Measurements from ENCODE around the gene MEGF6.
A peak's percentile ranks its signal among the peaks of the same experiment; 100 is the strongest.
"Not testable (repeated sequence)": the region's sequence is repeated elsewhere in the genome, so short reads cannot be mapped to it uniquely, and the experiment has no call there.

Gene MEGF6

GRCh38 chr1:3577711-3578432 is 33.4 kb downstream of the MEGF6 start:
- Histone ChIP-seq H3K4me3 (ENCODE audit: severe bottlenecking) (no peak overlapping the region), H3K36me3 (ENCODE audit: low read depth) (no peaks in the 10 kb centered on the region), H3K4me1 (ENCODE audit: insufficient read depth, poor library complexity, severe bottlenecking) (no peaks in the 10 kb centered on the region), H3K27ac (ENCODE audit: poor library complexity, severe bottlenecking) (no peak overlapping the region), H3K27me3 (ENCODE audit: insufficient read depth, poor library complexity, severe bottlenecking) (no peaks in the 10 kb centered on the region), H3K9me3 (ENCODE audit: severe bottlenecking) (no peaks in the 10 kb centered on the region)
- TF ChIP-seq, protein P1, sequence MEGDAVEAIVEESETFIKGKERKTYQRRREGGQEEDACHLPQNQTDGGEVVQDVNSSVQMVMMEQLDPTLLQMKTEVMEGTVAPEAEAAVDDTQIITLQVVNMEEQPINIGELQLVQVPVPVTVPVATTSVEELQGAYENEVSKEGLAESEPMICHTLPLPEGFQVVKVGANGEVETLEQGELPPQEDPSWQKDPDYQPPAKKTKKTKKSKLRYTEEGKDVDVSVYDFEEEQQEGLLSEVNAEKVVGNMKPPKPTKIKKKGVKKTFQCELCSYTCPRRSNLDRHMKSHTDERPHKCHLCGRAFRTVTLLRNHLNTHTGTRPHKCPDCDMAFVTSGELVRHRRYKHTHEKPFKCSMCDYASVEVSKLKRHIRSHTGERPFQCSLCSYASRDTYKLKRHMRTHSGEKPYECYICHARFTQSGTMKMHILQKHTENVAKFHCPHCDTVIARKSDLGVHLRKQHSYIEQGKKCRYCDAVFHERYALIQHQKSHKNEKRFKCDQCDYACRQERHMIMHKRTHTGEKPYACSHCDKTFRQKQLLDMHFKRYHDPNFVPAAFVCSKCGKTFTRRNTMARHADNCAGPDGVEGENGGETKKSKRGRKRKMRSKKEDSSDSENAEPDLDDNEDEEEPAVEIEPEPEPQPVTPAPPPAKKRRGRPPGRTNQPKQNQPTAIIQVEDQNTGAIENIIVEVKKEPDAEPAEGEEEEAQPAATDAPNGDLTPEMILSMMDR (IDR thresholded peaks at IDR 0.05; ENCODE audit: poor library complexity, severe bottlenecking): no peak
- ATAC-seq (ENCODE audit: low read depth) (no peak), DNase-seq (ENCODE audit: low spot score) (no peak)

DNA sequence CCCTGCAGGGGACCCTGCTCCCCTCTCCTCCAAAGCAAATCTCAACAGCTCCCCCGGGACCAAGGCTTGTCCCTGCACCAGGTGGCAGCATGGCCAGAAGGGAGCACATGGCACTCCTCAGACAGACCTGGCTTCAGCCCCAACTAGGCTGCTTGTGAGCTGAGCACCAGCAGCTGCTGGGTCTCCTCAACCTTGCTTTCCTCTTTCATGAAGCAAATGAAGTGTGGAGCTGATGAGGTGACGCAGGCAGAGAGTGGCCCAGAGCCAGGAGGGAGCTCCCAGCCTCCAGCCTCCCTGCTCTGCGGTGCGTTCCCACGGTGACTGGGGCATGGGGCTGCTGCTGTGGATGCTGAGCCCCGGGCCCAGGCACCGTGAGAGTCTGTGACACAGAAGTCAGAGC is 34.0 kb downstream of the MEGF6 start:
- TF ChIP-seq, protein P1 (IDR thresholded peaks at IDR 0.05; ENCODE audit: poor library complexity, severe bottlenecking): no peak
- DNase-seq (ENCODE audit: low spot score): no peak
- H3K4me3 ChIP-seq (ENCODE audit: severe bottlenecking): no peak overlapping the region

DNA sequence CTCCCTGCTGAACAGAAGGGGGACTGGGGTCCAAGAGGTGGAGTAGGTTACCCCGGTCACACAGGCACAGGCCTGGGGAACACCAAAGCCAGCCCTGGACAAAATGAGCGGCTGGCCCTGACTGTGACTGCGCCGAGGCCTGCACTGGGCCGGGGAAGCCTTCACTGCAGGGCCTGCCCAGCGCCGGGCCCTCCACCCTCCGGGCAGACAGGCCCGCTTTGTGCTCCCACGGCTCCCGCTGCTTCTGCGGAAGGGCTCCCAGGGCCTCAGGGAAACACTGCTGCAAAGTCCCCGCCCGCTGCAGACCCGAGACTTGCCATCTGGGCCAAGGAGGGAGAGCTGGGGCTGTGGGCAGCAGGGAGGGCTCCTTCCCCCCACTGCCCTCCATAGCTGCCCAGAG is 35.3 kb downstream of the MEGF6 start:
- H3K9me3 ChIP-seq (ENCODE audit: severe bottlenecking): no peaks in the 10 kb centered on the region
- DNase-seq (ENCODE audit: low spot score) (no peak), ATAC-seq (ENCODE audit: low read depth) (no peak; the same call in 2 of the 3 replicates)
- TF ChIP-seq, protein P1 (IDR thresholded peaks at IDR 0.05; ENCODE audit: poor library complexity, severe bottlenecking): no peak
- H3K27me3 ChIP-seq (ENCODE audit: insufficient read depth, poor library complexity, severe bottlenecking): no peaks in the 10 kb centered on the region
- no peak overlapping the region for H3K4me3 ChIP-seq (ENCODE audit: severe bottlenecking)
- H3K36me3 ChIP-seq (ENCODE audit: low read depth): no peaks in the 10 kb centered on the region
- H3K27ac ChIP-seq (ENCODE audit: poor library complexity, severe bottlenecking): no peak overlapping the region
- H3K4me1 ChIP-seq (ENCODE audit: insufficient read depth, poor library complexity, severe bottlenecking): no peaks in the 10 kb centered on the region

More for the DNA sequence above, 34.0 kb downstream of the MEGF6 start:
- no peak overlapping the region for H3K27ac ChIP-seq (ENCODE audit: poor library complexity, severe bottlenecking)
- ATAC-seq (ENCODE audit: low read depth): no peak
- H3K36me3 ChIP-seq (ENCODE audit: low read depth): no peaks in the 10 kb centered on the region
- H3K9me3 ChIP-seq (ENCODE audit: severe bottlenecking): no peaks in the 10 kb centered on the region
- no peaks in the 10 kb centered on the region for H3K27me3 ChIP-seq (ENCODE audit: insufficient read depth, poor library complexity, severe bottlenecking)
- H3K4me1 ChIP-seq (ENCODE audit: insufficient read depth, poor library complexity, severe bottlenecking): no peaks in the 10 kb centered on the region

DNA sequence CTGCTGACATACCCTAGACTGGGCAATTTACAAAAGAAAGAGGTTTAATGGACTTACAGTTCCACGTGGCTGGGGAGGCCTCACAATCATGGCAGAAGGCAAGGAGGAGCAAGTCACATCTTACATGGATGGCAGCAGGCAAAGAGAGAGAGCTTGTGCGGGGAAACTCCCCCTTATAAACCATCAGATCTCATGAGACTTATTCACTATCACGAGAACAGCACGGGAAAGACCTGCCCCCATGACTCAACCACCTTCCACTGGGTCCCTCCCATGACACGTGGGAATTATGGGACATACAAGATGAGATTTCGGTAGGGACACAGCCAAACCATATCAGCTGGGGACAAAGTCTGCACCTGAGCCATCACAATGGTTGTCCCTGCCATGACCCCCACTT is 35.8 kb downstream of the MEGF6 start:
- H3K4me1 ChIP-seq (ENCODE audit: insufficient read depth, poor library complexity, severe bottlenecking); H3K36me3 ChIP-seq (ENCODE audit: low read depth); H3K27ac ChIP-seq (ENCODE audit: poor library complexity, severe bottlenecking); DNase-seq (ENCODE audit: low spot score); ATAC-seq (ENCODE audit: low read depth); H3K27me3 ChIP-seq (ENCODE audit: insufficient read depth, poor library complexity, severe bottlenecking); H3K4me3 ChIP-seq (ENCODE audit: severe bottlenecking); H3K9me3 ChIP-seq (ENCODE audit: severe bottlenecking): not testable (repeated sequence)

DNA sequence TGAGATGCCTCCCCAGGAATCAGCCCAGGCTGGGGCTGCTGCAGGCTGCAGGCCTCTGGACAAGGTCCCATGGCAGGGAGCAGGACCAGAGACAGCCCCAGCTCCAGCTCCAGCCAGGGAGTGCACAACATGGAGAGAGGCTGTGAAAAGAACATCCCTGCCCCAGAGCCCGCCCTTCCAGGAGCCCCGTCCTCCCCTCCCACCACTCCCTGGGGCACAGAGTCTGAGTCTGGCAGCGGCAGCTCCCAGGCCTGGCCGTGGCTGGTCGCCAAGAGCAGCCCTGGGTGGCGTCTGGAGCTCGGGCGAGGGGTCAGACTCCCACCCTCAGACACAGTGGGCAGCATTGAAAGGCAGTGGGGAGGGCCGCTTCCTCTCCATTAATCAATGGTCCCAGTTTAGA is 37.8 kb downstream of the MEGF6 start:
- H3K36me3 ChIP-seq (ENCODE audit: low read depth): no peaks in the 10 kb centered on the region
- H3K27ac ChIP-seq (ENCODE audit: poor library complexity, severe bottlenecking): no peak overlapping the region
- no peaks in the 10 kb centered on the region for H3K27me3 ChIP-seq (ENCODE audit: insufficient read depth, poor library complexity, severe bottlenecking)
- TF ChIP-seq, protein P1 (IDR thresholded peaks at IDR 0.05; ENCODE audit: poor library complexity, severe bottlenecking): no peak
- H3K4me1 ChIP-seq (ENCODE audit: insufficient read depth, poor library complexity, severe bottlenecking): no peaks in the 10 kb centered on the region
- H3K9me3 ChIP-seq (ENCODE audit: severe bottlenecking): no peaks in the 10 kb centered on the region
- DNase-seq (ENCODE audit: low spot score) (no peak), ATAC-seq (ENCODE audit: low read depth) (0 out of 3 replicates have a peak, but pooled peaks have one; percentile 15)
- H3K4me3 ChIP-seq (ENCODE audit: severe bottlenecking): no peak overlapping the region

DNA sequence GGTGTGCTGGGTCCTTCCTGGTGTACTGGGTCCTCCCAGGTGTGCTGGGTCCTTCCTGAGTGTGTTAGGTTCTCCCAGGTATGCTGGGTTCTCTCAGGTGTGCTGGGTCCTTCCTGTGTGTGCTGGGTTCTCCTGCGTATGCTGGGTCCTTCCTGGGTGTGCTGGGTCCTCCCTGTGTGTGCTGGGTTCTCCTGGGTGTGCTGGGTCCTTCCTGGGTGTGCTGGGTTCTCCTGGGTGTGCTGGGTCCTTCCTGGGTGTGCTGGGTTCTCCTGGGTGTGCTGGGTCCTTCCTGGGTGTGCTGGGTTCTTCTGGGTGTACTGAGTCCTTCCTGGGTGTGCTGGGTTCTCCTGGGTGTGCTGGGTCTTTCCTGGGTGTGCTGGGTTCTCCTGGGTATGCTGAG is 38.7 kb downstream of the MEGF6 start:
- H3K27ac ChIP-seq (ENCODE audit: poor library complexity, severe bottlenecking); H3K4me3 ChIP-seq (ENCODE audit: severe bottlenecking); ATAC-seq (ENCODE audit: low read depth); H3K9me3 ChIP-seq (ENCODE audit: severe bottlenecking); DNase-seq (ENCODE audit: low spot score); H3K4me1 ChIP-seq (ENCODE audit: insufficient read depth, poor library complexity, severe bottlenecking); H3K27me3 ChIP-seq (ENCODE audit: insufficient read depth, poor library complexity, severe bottlenecking); H3K36me3 ChIP-seq (ENCODE audit: low read depth): not testable (repeated sequence)
